Nephron progenitor cell (in vitro differentiated cells): ENCODE measurements around the gene IFNA16.
"Not testable (repeated sequence)": the region's sequence is repeated elsewhere in the genome, so short reads cannot be mapped to it uniquely, and the experiment has no call there.

Source experiments
- DNase-seq: peaks from one replicate; pipeline ENCODE4 v3.0.0; 2021
- H3K27ac Mint-ChIP-seq: 2 replicates; pipeline ENCODE4 v1.8.0; 2021; ENCODE audit warnings: mild to moderate bottlenecking, moderate library complexity, mixed read lengths
- H3K27me3 Mint-ChIP-seq: 2 replicates; pipeline ENCODE4 v1.8.0; 2021; ENCODE audit warnings: mild to moderate bottlenecking, low read depth, mixed read lengths; ENCODE audit not compliant: poor library complexity
- H3K36me3 Mint-ChIP-seq: 2 replicates; pipeline ENCODE4 v1.8.0; 2021; ENCODE audit warnings: low read depth, mixed read lengths
- H3K4me1 Mint-ChIP-seq: 2 replicates; pipeline ENCODE4 v1.8.0; 2021; ENCODE audit warnings: mixed read lengths
- H3K4me3 Mint-ChIP-seq: 2 replicates; pipeline ENCODE4 v1.8.0; 2021; ENCODE audit warnings: mild to moderate bottlenecking, moderate library complexity, mixed read lengths
- H3K9me3 Mint-ChIP-seq: 2 replicates; pipeline ENCODE4 v1.8.0; 2021; ENCODE audit warnings: mild to moderate bottlenecking, moderate library complexity, mixed read lengths
- TF ChIP-seq, protein P1 (sequence below): fragments of 200-600 bp; sonication (generic); IDR thresholded peaks from 2 replicates; pipeline ENCODE4 v1.5.0; 2021; ENCODE audit warnings: antibody characterized with exemption

Gene IFNA16

DNA sequence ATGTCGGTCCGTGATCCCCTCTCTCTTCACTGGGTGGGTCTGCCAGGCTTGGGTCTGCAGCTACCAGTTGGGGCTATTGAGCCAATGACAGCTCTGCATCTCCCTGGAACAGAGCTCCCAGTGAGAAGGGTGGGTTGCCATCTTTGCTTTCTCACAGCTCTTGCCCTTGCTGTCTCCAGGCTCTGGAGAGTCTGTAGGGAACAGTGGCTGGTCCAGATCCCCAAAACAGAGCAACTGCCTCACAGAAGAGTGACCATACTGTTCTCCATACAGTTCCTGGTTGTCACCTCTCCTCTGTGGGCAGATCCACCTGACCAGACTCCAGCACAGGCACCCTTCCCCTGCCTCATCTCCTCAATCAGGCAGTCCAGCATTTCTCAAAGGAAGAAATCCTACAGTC, 16.1 kb upstream of the IFNA16 start:
- Mint-ChIP-seq H3K36me3 (no peaks in the 10 kb centered on the region), H3K27me3 (peaks cover 25% of the 10 kb centered on the region), H3K9me3 (no peaks in the 10 kb centered on the region), H3K4me1 (no peaks in the 10 kb centered on the region), H3K27ac (no peak overlapping the region), H3K4me3 (no peak overlapping the region)
- no peak for DNase-seq
- TF ChIP-seq, protein P1, sequence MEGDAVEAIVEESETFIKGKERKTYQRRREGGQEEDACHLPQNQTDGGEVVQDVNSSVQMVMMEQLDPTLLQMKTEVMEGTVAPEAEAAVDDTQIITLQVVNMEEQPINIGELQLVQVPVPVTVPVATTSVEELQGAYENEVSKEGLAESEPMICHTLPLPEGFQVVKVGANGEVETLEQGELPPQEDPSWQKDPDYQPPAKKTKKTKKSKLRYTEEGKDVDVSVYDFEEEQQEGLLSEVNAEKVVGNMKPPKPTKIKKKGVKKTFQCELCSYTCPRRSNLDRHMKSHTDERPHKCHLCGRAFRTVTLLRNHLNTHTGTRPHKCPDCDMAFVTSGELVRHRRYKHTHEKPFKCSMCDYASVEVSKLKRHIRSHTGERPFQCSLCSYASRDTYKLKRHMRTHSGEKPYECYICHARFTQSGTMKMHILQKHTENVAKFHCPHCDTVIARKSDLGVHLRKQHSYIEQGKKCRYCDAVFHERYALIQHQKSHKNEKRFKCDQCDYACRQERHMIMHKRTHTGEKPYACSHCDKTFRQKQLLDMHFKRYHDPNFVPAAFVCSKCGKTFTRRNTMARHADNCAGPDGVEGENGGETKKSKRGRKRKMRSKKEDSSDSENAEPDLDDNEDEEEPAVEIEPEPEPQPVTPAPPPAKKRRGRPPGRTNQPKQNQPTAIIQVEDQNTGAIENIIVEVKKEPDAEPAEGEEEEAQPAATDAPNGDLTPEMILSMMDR: no peak

DNA sequence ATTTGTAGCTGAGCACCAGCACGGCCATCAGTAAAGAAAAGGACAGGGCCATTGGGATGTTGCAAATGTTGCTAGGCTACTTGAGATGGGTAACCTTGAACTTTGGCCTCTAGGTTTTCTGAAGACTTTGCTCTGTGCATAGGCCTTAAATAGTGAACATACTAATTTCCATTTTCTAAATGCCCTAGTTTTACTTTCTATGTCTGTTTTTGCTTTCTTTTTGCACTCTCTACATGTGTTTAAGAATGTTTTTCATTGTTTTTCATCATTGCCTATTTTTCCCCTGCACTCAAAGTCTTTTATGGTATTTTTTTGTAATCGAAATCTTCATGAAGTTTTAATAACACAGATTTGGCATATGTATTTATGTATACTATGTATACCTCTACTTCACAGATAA, 11.0 kb upstream of the IFNA16 start, which contains the start of gene IFNA17:
TSS of gene IFNA17 (minus strand) at position 101 of the 400 bp plus-strand sequence. CDS start at position 52, 49 bp downstream.
- H3K27ac Mint-ChIP-seq: no peak within 1 kb of the TSS
- TF ChIP-seq, protein P1: no peak
- DNase-seq: no peak
- H3K9me3 Mint-ChIP-seq: peaks cover 11% of the 10 kb centered on the region
- H3K4me1 Mint-ChIP-seq: no peaks in the 10 kb centered on the region
- peaks cover 8% of the 10 kb centered on the region for H3K27me3 Mint-ChIP-seq
- no peak within 1 kb of the TSS for H3K4me3 Mint-ChIP-seq
- no peaks in the 10 kb centered on the region for H3K36me3 Mint-ChIP-seq

DNA sequence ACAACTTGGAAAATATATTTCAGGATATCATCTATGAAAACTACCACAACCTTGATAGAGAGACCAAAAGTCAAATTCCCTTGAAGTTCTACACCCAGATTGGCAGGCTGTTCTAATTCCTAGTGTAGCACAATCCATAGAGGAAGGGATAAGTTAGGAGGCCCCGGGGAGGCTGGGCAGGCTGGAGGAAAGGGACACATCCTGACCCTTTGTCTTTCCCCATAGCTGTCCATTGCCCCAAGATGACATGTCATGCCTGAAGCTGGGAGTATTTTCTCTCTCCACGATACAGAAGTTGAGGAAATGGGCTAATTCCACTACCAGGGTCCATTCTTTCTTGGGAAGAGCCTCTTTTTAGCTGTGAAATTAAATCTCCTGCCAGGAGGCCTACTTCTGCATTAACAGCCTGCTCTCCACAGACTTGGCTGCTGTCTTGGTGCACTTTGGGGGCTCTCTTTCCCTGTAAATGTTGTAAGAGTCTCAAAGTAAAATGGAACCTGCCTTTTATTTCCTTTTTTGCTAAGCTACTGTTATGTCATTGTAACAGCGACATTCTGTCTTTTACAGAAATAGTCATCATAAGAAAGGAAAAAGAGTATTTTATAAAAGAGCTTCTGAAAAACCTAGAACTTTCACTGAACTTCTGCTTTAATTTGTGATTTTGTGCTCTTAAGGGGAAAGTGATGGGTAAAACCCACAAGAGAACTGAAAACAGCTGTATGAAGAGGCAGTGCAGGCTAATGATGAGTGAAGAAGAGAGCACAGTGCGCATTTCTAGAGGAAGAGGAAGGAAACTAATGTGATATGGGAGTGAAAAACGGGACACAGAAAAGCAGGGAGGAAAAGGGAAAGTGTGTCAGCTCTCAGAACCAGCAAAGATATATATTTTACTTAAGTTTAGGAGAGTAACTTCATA, 3.4 kb downstream of the IFNA16 start:
- TF ChIP-seq, protein P1: peak; percentile 47
- H3K27me3 Mint-ChIP-seq: peaks cover 10% of the 10 kb centered on the region
- H3K4me1 Mint-ChIP-seq, DNase-seq, H3K4me3 Mint-ChIP-seq, H3K9me3 Mint-ChIP-seq, H3K27ac Mint-ChIP-seq, H3K36me3 Mint-ChIP-seq: not testable (repeated sequence)

DNA sequence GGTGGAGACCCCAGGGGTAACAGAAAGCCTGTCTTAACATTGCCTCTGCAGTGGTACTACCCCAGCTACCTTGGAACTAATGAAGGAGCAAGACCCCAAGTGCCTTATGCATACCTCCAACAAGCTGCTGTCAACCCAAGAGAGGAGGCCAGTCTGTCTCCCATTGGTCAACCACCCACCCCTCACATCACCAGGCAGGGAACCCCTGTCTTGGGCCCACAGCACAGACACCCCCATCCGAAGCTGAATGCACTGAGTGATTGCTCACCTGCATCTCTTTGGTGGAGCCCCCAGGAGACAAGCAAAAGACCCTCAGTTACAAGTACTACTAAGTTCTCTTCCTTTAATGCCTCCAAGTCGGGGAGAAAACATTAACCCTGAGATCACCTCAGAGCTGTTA, 5.0 kb downstream of the IFNA16 start:
- H3K36me3 Mint-ChIP-seq, DNase-seq, H3K4me3 Mint-ChIP-seq, H3K27ac Mint-ChIP-seq, H3K4me1 Mint-ChIP-seq, H3K9me3 Mint-ChIP-seq, H3K27me3 Mint-ChIP-seq: not testable (repeated sequence)

DNA sequence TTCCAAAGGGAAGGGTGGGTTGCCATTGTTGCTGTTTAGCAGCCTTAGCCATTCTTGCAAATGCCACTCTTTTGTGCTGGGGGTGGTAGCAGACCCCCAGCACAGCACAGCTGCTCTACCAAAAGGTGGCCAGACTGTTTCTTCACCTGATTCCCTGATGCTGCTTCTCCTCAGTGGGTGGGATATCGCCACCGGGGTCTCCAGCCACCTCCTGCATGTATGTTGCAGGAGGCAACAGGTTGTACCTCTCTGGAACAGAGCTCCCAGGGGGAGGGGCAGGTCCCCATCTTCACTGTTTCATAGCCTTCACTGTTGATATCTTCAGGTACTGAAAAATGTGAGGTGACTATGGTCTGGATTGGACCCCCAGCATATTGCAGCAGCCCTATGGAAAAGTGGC, 6.3 kb downstream of the IFNA16 start:
- not testable (repeated sequence) for H3K36me3 Mint-ChIP-seq, DNase-seq, H3K4me3 Mint-ChIP-seq, H3K9me3 Mint-ChIP-seq, H3K27me3 Mint-ChIP-seq, H3K4me1 Mint-ChIP-seq, H3K27ac Mint-ChIP-seq

DNA sequence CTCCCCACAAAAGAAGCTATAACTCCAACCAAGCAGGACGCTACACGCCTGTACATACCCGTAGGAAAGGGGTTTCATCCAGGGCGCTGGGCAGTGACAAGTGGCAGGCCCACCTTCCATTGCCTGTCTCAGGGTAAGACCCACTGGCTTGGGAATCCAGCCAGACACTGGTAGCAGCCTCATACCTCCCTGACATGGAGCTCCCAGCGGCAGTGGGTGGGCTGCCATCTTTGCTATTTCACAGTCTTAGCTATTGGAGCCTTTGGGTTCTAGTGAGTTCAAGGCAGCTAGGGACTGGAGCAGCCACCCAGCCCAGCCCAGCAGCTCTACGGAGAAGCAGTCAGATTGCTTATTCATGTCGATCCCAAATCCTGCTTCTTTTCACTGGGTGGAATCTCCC, 6.8 kb downstream of the IFNA16 start:
- Mint-ChIP-seq H3K9me3 (peaks cover 4% of the 10 kb centered on the region), H3K36me3 (no peaks in the 10 kb centered on the region), H3K4me3 (no peak overlapping the region), H3K27ac (no peak overlapping the region), H3K27me3 (peaks cover 7% of the 10 kb centered on the region), H3K4me1 (no peaks in the 10 kb centered on the region)
- no peak for DNase-seq
- TF ChIP-seq, protein P1: no peak

DNA sequence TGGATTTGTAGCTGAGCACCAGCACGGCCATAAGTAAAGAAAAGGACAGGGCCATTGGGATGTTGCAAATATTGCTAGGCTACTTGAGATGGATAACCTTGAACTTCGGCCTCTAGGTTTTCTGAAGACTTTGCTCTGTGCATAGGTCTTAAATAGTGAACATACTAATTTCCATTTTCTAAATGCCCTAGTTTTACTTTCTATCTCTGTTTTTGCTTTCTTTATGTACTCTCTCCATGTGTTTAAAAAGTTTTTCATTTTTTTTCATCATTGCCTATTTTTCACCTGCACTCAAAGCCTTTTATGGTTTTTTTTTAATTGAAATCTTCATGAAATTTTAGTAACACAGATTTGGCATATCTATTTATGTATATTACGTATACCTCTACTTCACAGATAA, 10.1 kb downstream of the IFNA16 start, which contains the start of gene IFNA10:
TSS of gene IFNA10 (minus strand) at position 101 of the 400 bp plus-strand sequence. CDS start at position 55, 46 bp downstream.
- not testable (repeated sequence) for H3K36me3 Mint-ChIP-seq, H3K4me3 Mint-ChIP-seq, DNase-seq, H3K27ac Mint-ChIP-seq, H3K4me1 Mint-ChIP-seq
- peaks cover 13% of the 10 kb centered on the region for H3K9me3 Mint-ChIP-seq
- peaks cover 13% of the 10 kb centered on the region for H3K27me3 Mint-ChIP-seq
